K562 (cell line): ENCODE results near the gene ABR. TPM values are rescaled to one million over a fixed set of nuclear protein-coding genes. Genes with fewer than 3 reads are reported as not detected.

Source experiments
- FOXK2 ChIP-seq, 2 experiments: fragments of 450-650 bp; IDR thresholded peaks in 1 of 2; conservative IDR thresholded peaks in 1 of 2; 2 replicates each; pipeline ENCODE4 v1.6.1; 2016; ENCODE audit warnings: low read depth in 2 of 2, mild to moderate bottlenecking in 1 of 2
- HDAC3 ChIP-seq: fragments of 450-650 bp; IDR thresholded peaks from 2 replicates; pipeline ENCODE4 v1.6.1; 2018; ENCODE audit warnings: borderline replicate concordance, mild to moderate bottlenecking, moderate library complexity; ENCODE audit not compliant: partially characterized antibody
- ILK ChIP-seq: fragments of 450-650 bp; IDR thresholded peaks from 2 replicates; pipeline ENCODE4 v1.6.1; 2016; ENCODE audit warnings: missing genetic modification characterization, low read depth, mild to moderate bottlenecking, missing compliant biosample characterization, moderate library complexity, borderline replicate concordance
- MCM5 ChIP-seq: fragments of 450-650 bp; IDR thresholded peaks from 2 replicates; pipeline ENCODE4 v1.6.1; 2016; ENCODE audit warnings: low read depth
- TAF9B ChIP-seq: fragments of 450-650 bp; IDR thresholded peaks from 2 replicates; pipeline ENCODE4 v1.6.1; 2018; ENCODE audit warnings: mild to moderate bottlenecking; ENCODE audit not compliant: partially characterized antibody
- ZNF143 ChIP-seq: sonication (generic); formaldehyde crosslinking; IDR thresholded peaks from 2 replicates; pipeline ENCODE4 v1.9.0; 2022; ENCODE audit warnings: mild to moderate bottlenecking, missing genetic modification reagents
- ZNF717 ChIP-seq: fragments of 250-450 bp; sonication (Bioruptor Pico); IDR thresholded peaks from 2 replicates; pipeline ENCODE4 v1.5.0; 2021
- polyA plus RNA-seq, 8 experiments: library from polyadenylated mRNA; depleted of rRNA in 4 of 8; stranded (reverse) in 5 of 8; unstranded in 3 of 8; fragments of >200 nt; fragmentation: Nextera tagmentation in 2 of 8; fragmentation: Illumina TruSeq in 1 of 8; extraction: Ambion mirVana in 2 of 8; extraction: Trizol in 1 of 8; gene quantifications; 2 replicates each; pipeline versions ENCODE4 v1.2.1 to v1.2.3, GENCODE V29; 2011 to 2014; ENCODE audit warnings: inconsistent platforms in 1 of 8, missing spikeins in 1 of 8
- total RNA-seq, 7 experiments: library from RNA; depleted of rRNA in 6 of 7; stranded (reverse); fragments of >200 nt in 6 of 7; fragmentation: Illumina TruSeq in 2 of 7; extraction: Trizol in 2 of 7; gene quantifications; 2 replicates each; pipeline versions ENCODE4 v1.2.1 to v1.2.3, GENCODE V29; 2011 to 2021; ENCODE audit warnings: low replicate concordance in 1 of 7
- TF ChIP-seq, protein P1 (sequence below), 2 experiments: IDR thresholded peaks; 2 replicates each; pipeline ENCODE4 v1.6.1; 2012; ENCODE audit warnings: improper control_type of control experiment in 2 of 2, low read depth in 2 of 2, low read length in 2 of 2, borderline replicate concordance in 1 of 2
- TF ChIP-seq, protein P2 (sequence below): fragments of 150-350 bp; conservative IDR thresholded peaks from 2 replicates; pipeline ENCODE4 v1.6.1; 2014; ENCODE audit warnings: low read length
- TF ChIP-seq, protein P3 (sequence below): fragments of 450-650 bp; IDR thresholded peaks from 2 replicates; pipeline ENCODE4 v1.6.1; 2016; ENCODE audit warnings: mild to moderate bottlenecking

Gene ABR
- total and polyA plus RNA-seq, 9 of the 15 experiments (the other 6 are each of a cell fraction or from before 2014, with no cell fraction given) = 0.07 to 1.6 (median 0.37) TPM; not detected in 1

DNA sequence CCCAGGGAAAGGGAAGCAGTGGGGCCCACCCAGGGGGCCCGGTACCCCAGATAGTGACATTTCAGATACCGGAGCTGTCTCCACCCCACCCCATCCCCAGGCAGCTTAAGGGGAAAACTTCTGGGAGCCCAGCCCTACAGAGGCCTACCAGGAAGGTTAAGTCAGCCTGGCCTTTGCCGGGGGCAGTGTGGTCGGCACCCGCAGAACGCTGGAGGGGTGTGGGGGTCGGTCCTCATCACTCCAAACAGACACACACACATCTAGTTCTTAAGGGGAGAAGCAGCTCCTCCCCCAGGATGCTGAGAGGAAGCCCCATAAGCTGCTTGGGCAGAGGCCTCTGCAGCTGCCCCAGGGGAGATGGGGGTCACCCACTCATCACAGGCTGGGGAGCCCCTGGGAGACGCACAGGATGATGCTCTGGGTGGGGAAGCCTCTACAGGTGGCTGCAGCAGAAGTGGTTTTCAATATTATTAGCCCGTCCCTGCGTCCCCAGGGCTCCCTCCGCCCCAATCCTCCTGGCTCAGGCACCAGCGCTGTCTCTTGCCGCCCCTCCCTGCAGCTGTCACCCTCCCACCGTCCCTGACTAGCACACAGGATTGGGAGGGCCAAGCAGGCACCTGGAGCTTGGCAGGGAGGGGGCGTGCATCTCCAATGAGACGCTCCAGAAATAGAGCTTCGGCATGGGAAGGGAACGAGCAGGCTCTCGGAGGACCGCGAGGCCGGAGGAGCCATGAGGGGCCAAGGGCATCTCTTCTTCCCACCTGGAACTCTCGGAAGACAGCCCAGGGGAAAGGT lies 1.4 kb upstream of the ABR start (continued):
- no peak for TF ChIP-seq ILK
- no peak for TF ChIP-seq MCM5
- no peak for TF ChIP-seq ZNF717 (CRISPR knock-in tag)
- TF ChIP-seq, protein P1, sequence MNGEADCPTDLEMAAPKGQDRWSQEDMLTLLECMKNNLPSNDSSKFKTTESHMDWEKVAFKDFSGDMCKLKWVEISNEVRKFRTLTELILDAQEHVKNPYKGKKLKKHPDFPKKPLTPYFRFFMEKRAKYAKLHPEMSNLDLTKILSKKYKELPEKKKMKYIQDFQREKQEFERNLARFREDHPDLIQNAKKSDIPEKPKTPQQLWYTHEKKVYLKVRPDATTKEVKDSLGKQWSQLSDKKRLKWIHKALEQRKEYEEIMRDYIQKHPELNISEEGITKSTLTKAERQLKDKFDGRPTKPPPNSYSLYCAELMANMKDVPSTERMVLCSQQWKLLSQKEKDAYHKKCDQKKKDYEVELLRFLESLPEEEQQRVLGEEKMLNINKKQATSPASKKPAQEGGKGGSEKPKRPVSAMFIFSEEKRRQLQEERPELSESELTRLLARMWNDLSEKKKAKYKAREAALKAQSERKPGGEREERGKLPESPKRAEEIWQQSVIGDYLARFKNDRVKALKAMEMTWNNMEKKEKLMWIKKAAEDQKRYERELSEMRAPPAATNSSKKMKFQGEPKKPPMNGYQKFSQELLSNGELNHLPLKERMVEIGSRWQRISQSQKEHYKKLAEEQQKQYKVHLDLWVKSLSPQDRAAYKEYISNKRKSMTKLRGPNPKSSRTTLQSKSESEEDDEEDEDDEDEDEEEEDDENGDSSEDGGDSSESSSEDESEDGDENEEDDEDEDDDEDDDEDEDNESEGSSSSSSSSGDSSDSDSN (IDR thresholded peaks at IDR 0.05; ENCODE audit: borderline replicate concordance in 1 of 2, low read depth in 2 of 2, low read length in 2 of 2) = no peak
- no peak for TF ChIP-seq ZNF143 (CRISPR knock-in tag)
- TF ChIP-seq FOXK2 (conservative IDR thresholded peaks at IDR 0.05 in 1 of 2, IDR thresholded peaks at IDR 0.05 in 1 of 2; ENCODE audit: low read depth in 2 of 2) = no peak
- TF ChIP-seq HDAC3 = no peak
- TF ChIP-seq, protein P2, sequence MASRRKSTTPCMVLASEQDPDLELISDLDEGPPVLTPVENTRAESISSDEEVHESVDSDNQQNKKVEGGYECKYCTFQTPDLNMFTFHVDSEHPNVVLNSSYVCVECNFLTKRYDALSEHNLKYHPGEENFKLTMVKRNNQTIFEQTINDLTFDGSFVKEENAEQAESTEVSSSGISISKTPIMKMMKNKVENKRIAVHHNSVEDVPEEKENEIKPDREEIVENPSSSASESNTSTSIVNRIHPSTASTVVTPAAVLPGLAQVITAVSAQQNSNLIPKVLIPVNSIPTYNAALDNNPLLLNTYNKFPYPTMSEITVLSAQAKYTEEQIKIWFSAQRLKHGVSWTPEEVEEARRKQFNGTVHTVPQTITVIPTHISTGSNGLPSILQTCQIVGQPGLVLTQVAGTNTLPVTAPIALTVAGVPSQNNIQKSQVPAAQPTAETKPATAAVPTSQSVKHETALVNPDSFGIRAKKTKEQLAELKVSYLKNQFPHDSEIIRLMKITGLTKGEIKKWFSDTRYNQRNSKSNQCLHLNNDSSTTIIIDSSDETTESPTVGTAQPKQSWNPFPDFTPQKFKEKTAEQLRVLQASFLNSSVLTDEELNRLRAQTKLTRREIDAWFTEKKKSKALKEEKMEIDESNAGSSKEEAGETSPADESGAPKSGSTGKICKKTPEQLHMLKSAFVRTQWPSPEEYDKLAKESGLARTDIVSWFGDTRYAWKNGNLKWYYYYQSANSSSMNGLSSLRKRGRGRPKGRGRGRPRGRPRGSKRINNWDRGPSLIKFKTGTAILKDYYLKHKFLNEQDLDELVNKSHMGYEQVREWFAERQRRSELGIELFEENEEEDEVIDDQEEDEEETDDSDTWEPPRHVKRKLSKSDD = no peak
- TF ChIP-seq, protein P3, sequence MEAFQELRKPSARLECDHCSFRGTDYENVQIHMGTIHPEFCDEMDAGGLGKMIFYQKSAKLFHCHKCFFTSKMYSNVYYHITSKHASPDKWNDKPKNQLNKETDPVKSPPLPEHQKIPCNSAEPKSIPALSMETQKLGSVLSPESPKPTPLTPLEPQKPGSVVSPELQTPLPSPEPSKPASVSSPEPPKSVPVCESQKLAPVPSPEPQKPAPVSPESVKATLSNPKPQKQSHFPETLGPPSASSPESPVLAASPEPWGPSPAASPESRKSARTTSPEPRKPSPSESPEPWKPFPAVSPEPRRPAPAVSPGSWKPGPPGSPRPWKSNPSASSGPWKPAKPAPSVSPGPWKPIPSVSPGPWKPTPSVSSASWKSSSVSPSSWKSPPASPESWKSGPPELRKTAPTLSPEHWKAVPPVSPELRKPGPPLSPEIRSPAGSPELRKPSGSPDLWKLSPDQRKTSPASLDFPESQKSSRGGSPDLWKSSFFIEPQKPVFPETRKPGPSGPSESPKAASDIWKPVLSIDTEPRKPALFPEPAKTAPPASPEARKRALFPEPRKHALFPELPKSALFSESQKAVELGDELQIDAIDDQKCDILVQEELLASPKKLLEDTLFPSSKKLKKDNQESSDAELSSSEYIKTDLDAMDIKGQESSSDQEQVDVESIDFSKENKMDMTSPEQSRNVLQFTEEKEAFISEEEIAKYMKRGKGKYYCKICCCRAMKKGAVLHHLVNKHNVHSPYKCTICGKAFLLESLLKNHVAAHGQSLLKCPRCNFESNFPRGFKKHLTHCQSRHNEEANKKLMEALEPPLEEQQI = no peak
- no peak for TF ChIP-seq TAF9B
